IMR-90 (cell line): ENCODE data around the gene EEF2K.

ENCODE experiments used
- CEBPB ChIP-seq: IDR thresholded peaks from 2 replicates; pipeline ENCODE4 v1.6.1; 2012; ENCODE audit warnings: low read depth, low read length, improper control_type of control experiment
- CTCF ChIP-seq: conservative IDR thresholded peaks from 2 replicates; pipeline ENCODE4 v1.5.1; 2012; ENCODE audit warnings: mild to moderate bottlenecking, low read depth, low read length, improper control_type of control experiment
- ELK1 ChIP-seq: fragments of 150-350 bp; IDR thresholded peaks from 2 replicates; pipeline ENCODE4 v1.6.1; 2016; ENCODE audit warnings: low read depth, mild to moderate bottlenecking, low read length, moderate library complexity, borderline replicate concordance
- FOS ChIP-seq: fragments of 150-350 bp; IDR thresholded peaks from 2 replicates; pipeline ENCODE4 v1.6.1; 2016; ENCODE audit warnings: low read depth, low read length
- MXI1 ChIP-seq: IDR thresholded peaks from 2 replicates; pipeline ENCODE4 v1.6.1; 2012; ENCODE audit warnings: low read depth, mild to moderate bottlenecking, low read length, moderate library complexity, borderline replicate concordance
- NFE2L2 ChIP-seq: fragments of 150-350 bp; IDR thresholded peaks from 2 replicates; pipeline ENCODE4 v1.6.1; 2016; ENCODE audit warnings: low read depth, mild to moderate bottlenecking, low read length
- POLR2A ChIP-seq: IDR thresholded peaks from 2 replicates; pipeline ENCODE4 v1.6.1; 2012; ENCODE audit warnings: mild to moderate bottlenecking, low read depth, low read length
- RAD21 ChIP-seq: IDR thresholded peaks from 2 replicates; pipeline ENCODE4 v1.6.1; 2012; ENCODE audit warnings: low read length, improper control_type of control experiment
- RCOR1 ChIP-seq: IDR thresholded peaks from 2 replicates; pipeline ENCODE4 v1.6.1; 2012; ENCODE audit warnings: mild to moderate bottlenecking, low read length, improper control_type of control experiment; ENCODE audit not compliant: insufficient replicate concordance
- RFX5 ChIP-seq: IDR thresholded peaks from 2 replicates; pipeline ENCODE4 v1.8.0; 2012; ENCODE audit warnings: low read depth, mild to moderate bottlenecking, low read length, moderate library complexity

DNA sequence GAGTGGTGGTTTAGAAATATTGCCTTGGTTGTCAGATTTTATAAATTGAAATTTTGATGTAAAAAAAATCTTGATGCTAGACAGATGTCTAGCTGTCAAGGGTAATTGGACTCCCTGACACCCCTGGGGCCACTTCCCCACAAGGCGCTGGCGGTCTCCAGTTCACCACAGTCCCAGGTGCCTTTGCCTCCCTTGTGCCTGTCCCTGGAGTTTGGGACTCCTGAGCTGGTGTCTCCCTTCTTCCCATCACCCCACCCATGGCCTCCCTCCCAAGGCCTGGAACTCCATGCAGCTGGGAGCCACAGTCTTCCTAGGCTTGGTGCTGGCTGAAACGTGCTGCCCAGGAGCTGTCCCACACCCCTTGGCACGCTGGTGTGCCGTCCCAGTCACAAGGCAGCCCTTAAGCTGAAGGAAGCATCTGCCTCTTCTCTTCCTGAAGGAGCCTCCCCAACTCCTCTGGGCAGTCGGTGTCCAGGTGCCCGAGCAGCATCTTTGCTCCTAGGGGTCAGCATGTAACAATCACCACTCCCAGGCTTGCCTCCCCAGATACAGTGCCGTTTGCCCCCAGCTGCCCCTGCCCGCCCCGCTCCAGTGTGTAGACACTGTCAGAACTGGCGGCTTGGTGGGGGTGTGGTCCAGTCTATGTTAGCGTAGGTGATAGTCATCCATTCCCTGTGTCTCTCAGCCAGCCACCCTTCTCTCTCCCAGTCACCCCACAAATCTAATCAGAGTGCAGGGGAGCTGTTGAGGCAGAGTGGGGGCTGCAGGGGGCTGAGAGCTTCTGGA, 117.3 kb downstream of the EEF2K start:
- no peak for TF ChIP-seq CTCF
- no peak for TF ChIP-seq ELK1
- TF ChIP-seq RAD21 = no peak
- no peak for TF ChIP-seq POLR2A
- no peak for TF ChIP-seq FOS
- no peak for TF ChIP-seq CEBPB
- TF ChIP-seq MXI1 = no peak
- TF ChIP-seq RCOR1 = no peak
- no peak for TF ChIP-seq NFE2L2
- TF ChIP-seq RFX5 = no peak
